Activated CD8-positive, alpha-beta T cell treated with anti-CD3 and anti-CD28 coated beads for 36 hours (primary cell): Measurements from ENCODE around the gene ZNF669. TPM values are rescaled to one million over a fixed set of nuclear protein-coding genes. Genes with fewer than 3 reads are reported as not detected.

Experiments
- ATAC-seq: fragments of 200-7000 bp; cut with Tn5 transposase; one replicate; pipeline ENCODE4 v1.10.0; 2021; ENCODE audit warnings: mild to moderate bottlenecking, moderate library complexity
- CTCF ChIA-PET: fragments of 350-600 bp; sonication (Branson Sonifier 250); formaldehyde crosslinking; loops from one replicate; lab custom pipeline; 2021; ENCODE audit warnings: antibody characterized with exemption; lab: Charles Lee
- POLR2A ChIA-PET: fragments of 350-600 bp; sonication (Branson Sonifier 250); formaldehyde crosslinking; loops from one replicate; lab custom pipeline; 2021; ENCODE audit warnings: antibody characterized with exemption; lab: Charles Lee
- DNase-seq: peaks from one replicate; pipeline ENCODE4 v3.0.0-alpha.2; 2020
- H3K27ac Mint-ChIP-seq: one replicate; pipeline ENCODE4 v1.8.0; 2021; ENCODE audit warnings: mild to moderate bottlenecking, mixed read lengths
- H3K27me3 Mint-ChIP-seq: one replicate; pipeline ENCODE4 v1.8.0; 2021; ENCODE audit warnings: mixed read lengths
- H3K36me3 Mint-ChIP-seq: one replicate; pipeline ENCODE4 v1.8.0; 2021; ENCODE audit warnings: low read depth, mixed read lengths
- H3K4me1 Mint-ChIP-seq: one replicate; pipeline ENCODE4 v1.8.0; 2021; ENCODE audit warnings: low read depth, mixed read lengths
- H3K4me3 Mint-ChIP-seq: one replicate; pipeline ENCODE4 v1.8.0; 2021; ENCODE audit warnings: mild to moderate bottlenecking, moderate library complexity, mixed read lengths
- H3K9me3 Mint-ChIP-seq: one replicate; pipeline ENCODE4 v1.8.0; 2021; ENCODE audit warnings: mixed read lengths
- CTCF ChIP-seq: fragments of 200-600 bp; IDR thresholded peaks from one replicate; pipeline ENCODE4 v1.8.0; 2022; ENCODE audit warnings: antibody characterized with exemption, mild to moderate bottlenecking
- intact Hi-C: fragments of 100-400 bp; cut with micrococcal nuclease; formaldehyde crosslinking; loops from one replicate; pipeline ENCODE4 v1.10.0; 2022
- total RNA-seq, 2 experiments: library from RNA; stranded (reverse); gene quantifications; one replicate each; pipeline ENCODE4 v1.2.3, GENCODE V29; 2021

The ZNF669 gene
- total RNA-seq, 2 experiments from 2014 or later: 7.6 to 8.0 TPM

DNA sequence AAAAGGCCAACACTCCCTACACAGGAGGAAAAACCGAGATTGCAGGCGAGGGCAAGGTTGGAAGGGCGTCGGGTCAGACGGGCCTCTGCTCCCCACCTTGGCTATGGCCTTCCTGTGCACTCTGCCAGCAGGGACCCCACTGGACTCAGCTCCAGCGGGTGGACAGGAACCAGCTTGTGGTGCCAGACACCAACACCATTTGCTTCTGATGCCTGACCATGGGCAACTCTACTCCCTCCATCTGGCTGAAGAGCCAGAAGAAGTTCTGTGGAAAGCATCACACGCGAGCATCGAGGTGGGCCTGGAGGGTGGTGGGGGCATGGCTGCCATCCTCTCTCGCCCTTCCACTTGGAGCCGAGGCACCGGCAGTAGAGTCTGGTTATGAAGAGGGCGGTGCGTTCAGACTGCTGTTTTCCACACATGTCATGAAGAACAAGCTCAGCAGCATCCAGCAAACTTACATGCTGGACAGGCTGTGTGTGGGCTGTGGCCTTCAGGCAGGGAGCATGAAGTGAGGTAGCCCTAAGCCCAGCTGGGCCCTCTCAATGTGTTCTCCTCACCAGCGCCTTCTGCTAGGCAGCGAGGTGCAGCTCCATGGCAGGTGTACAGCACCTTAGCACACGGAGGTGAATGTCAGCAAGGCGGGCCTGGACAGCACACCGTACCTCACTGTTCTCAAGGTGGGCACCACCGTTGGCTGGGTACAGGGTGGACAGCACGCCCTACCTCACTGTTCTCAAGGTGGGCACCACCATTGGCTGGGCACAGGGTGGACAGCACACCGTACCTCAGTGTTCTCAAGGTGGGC lies 15.6 kb upstream of the ZNF669 start:
- H3K36me3 Mint-ChIP-seq: no peaks in the 10 kb centered on the region
- POLR2A ChIA-PET: interaction anchor here (0.6 kb wide), 1 partner anchor 311 kb away, joined by 3 read pairs; no protein-coding TSS in a partner anchor
- CTCF ChIA-PET: interaction anchor here (0.8 kb wide), 1 partner anchor 54 kb away, joined by 3 read pairs; no protein-coding TSS in a partner anchor
- intact Hi-C loops: loop anchor here (10.0 kb wide), 1 partner anchor 195 kb away; no protein-coding TSS in a partner anchor
- peaks cover 1% of the 10 kb centered on the region for H3K9me3 Mint-ChIP-seq
- no peak for DNase-seq
- H3K4me3 Mint-ChIP-seq: no peak overlapping the region
- ATAC-seq: no peak
- TF ChIP-seq CTCF: no peak
- H3K27me3 Mint-ChIP-seq: no peaks in the 10 kb centered on the region
- H3K27ac Mint-ChIP-seq: no peak overlapping the region
- no peaks in the 10 kb centered on the region for H3K4me1 Mint-ChIP-seq

DNA sequence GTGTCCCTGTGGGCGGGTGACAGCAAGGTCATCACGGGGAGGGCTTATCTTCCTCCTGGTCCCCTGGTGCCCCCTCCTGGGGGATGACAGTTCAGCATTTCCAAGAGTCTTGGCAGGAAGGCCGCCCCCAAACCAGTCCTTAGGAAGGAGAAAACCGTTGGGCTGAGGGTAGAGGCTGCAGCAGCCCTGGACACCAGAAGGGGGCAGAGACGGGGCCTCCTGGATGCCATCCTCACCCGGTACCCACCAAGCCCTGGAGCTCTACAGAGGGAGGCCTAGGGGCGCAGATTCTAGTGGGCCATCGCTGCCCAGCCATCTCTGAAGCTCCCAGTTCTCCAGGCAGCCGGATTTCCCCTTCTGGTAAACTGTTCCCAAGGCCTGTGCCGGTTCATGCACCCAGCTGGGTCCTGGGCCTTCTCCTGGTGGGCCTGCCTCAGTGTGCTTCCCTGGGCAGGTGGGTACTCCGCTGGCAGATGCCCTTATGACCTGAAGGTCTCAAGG lies 14.8 kb upstream of the ZNF669 start:
- POLR2A ChIA-PET: interaction anchor here (0.6 kb wide), 1 partner anchor 311 kb away, joined by 3 read pairs; no protein-coding TSS in a partner anchor
- Mint-ChIP-seq H3K9me3 (peaks cover 1% of the 10 kb centered on the region), H3K4me3 (no peak overlapping the region), H3K36me3 (no peaks in the 10 kb centered on the region), H3K4me1 (no peaks in the 10 kb centered on the region), H3K27me3 (peaks cover 2% of the 10 kb centered on the region), H3K27ac (no peak overlapping the region)
- peak; percentile 70 for DNase-seq
- ATAC-seq: peak; percentile 76
- TF ChIP-seq CTCF: peak; percentile 14
- intact Hi-C loops: loop anchor here (10.0 kb wide), 1 partner anchor 194 kb away; no protein-coding TSS in a partner anchor
- CTCF ChIA-PET: interaction anchor here (0.8 kb wide), 1 partner anchor 54 kb away, joined by 3 read pairs; no protein-coding TSS in a partner anchor

GRCh38 chr1:247115545-247115944 lies 11.4 kb upstream of the ZNF669 start:
- CTCF ChIA-PET: no interaction called here
- POLR2A ChIA-PET: no interaction called here
- intact Hi-C loops: loop anchor here (10.0 kb wide), 1 partner anchor 191 kb away; no protein-coding TSS in a partner anchor
- H3K27ac Mint-ChIP-seq: no peak overlapping the region
- no peak for TF ChIP-seq CTCF
- H3K4me1 Mint-ChIP-seq: peaks cover 5% of the 10 kb centered on the region
- peaks cover 1% of the 10 kb centered on the region for H3K9me3 Mint-ChIP-seq
- peaks cover 18% of the 10 kb centered on the region for H3K27me3 Mint-ChIP-seq
- DNase-seq (no peak), ATAC-seq (no peak)
- no peak overlapping the region for H3K4me3 Mint-ChIP-seq
- no peaks in the 10 kb centered on the region for H3K36me3 Mint-ChIP-seq

DNA sequence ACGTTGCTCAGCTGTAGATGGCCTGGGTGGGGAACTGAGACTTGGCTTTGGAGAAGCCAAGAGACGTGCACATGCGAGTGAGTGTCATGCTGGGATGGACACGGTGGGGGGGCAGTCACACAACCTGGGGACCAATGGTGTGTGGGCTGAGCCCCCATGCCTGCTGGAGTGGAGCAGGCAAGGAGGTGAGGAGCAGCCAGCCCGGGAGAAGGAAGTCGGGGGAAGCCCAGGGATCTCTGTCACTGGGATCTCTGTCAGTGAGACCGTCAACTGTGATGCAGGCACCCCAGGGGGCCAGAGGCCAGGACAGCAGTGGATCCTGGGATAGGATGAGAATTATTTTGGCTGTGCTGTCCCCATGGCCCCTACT lies 11.0 kb upstream of the ZNF669 start:
- peaks cover 1% of the 10 kb centered on the region for H3K9me3 Mint-ChIP-seq
- no peak for TF ChIP-seq CTCF
- no peak for ATAC-seq
- H3K27ac Mint-ChIP-seq: no peak overlapping the region
- H3K27me3 Mint-ChIP-seq: peaks cover 18% of the 10 kb centered on the region
- H3K36me3 Mint-ChIP-seq: no peaks in the 10 kb centered on the region
- CTCF ChIA-PET: no interaction called here
- peaks cover 6% of the 10 kb centered on the region for H3K4me1 Mint-ChIP-seq
- DNase-seq: no peak
- intact Hi-C loops: loop anchor here (10.0 kb wide), 1 partner anchor 190 kb away; no protein-coding TSS in a partner anchor
- no peak overlapping the region for H3K4me3 Mint-ChIP-seq
- POLR2A ChIA-PET: no interaction called here
